PC-3 (cell line): ENCODE data around the gene GJB4. TPM values are rescaled to one million over a fixed set of nuclear protein-coding genes. Genes with fewer than 3 reads are reported as not detected.
A peak's percentile ranks its signal among the peaks of the same experiment; 100 is the strongest.
"Not testable (repeated sequence)": the region's sequence is repeated elsewhere in the genome, so short reads cannot be mapped to it uniquely, and the experiment has no call there.

Source experiments
- ATAC-seq: fragments of 200-7000 bp; cut with Tn5 transposase; 2 replicates; pipeline ENCODE4 v1.9.1; 2020; ENCODE audit warnings: mild to moderate bottlenecking, moderate library complexity
- BruUV-seq: library from RNA; stranded (reverse); fragments of 400-500 nt; replicated peaks from 2 replicates; lab custom pipeline; 2021; lab: Mats Ljungman, UMichigan
- CTCF ChIA-PET: fragments of 300-600 bp; sonication (Branson Sonifier 250); formaldehyde crosslinking; loops from one replicate; lab custom pipeline; 2022; ENCODE audit warnings: antibody characterized with exemption; lab: Charles Lee
- POLR2A ChIA-PET: fragments of 300-600 bp; sonication (Branson Sonifier 250); formaldehyde crosslinking; loops from one replicate; lab custom pipeline; 2022; ENCODE audit warnings: antibody characterized with exemption; ENCODE audit not compliant: unreplicated experiment; lab: Charles Lee
- DNase-seq: peaks from one replicate; pipeline ENCODE4 v3.0.0-alpha.2; 2015
- H2AFZ ChIP-seq: fragments of 300-600 bp; sonication (generic); 2 replicates; pipeline ENCODE4 v1.6.0; 2016; ENCODE audit warnings: antibody characterized with exemption, low read length
- H3F3A ChIP-seq: fragments of 300-600 bp; sonication (generic); one replicate; pipeline ENCODE4 v1.6.0; 2017; ENCODE audit warnings: antibody characterized with exemption, low read length, control low read depth, mild to moderate bottlenecking; ENCODE audit not compliant: unreplicated experiment
- H3K27ac ChIP-seq: fragments of 300-600 bp; sonication (generic); 2 replicates; pipeline ENCODE4 v1.5.1; 2016; ENCODE audit warnings: mild to moderate bottlenecking, low read length
- H3K27me3 ChIP-seq: fragments of 300-600 bp; sonication (generic); 2 replicates; pipeline ENCODE4 v1.6.1; 2016; ENCODE audit warnings: low read length, mixed read lengths
- H3K36me3 ChIP-seq: fragments of 300-600 bp; sonication (generic); 2 replicates; pipeline ENCODE4 v1.6.1; 2016; ENCODE audit warnings: low read depth, mixed run types, low read length, mixed read lengths
- H3K4me1 ChIP-seq: fragments of 300-600 bp; sonication (generic); 2 replicates; pipeline ENCODE4 v1.5.1; 2016; ENCODE audit warnings: low read length; ENCODE audit not compliant: insufficient read depth
- H3K4me2 ChIP-seq: fragments of 300-600 bp; sonication (generic); 2 replicates; pipeline ENCODE4 v1.6.0; 2016; ENCODE audit warnings: low read length
- H3K4me3 ChIP-seq: fragments of 300-600 bp; sonication (generic); 2 replicates; pipeline ENCODE4 v1.5.1; 2016; ENCODE audit warnings: mild to moderate bottlenecking, low read length, mixed read lengths
- H3K79me2 ChIP-seq: fragments of 300-600 bp; sonication (generic); 2 replicates; pipeline ENCODE4 v1.6.1; 2017; ENCODE audit warnings: low read length, mixed read lengths
- H3K9ac ChIP-seq: fragments of 300-600 bp; sonication (generic); 2 replicates; pipeline ENCODE4 v1.6.0; 2016; ENCODE audit warnings: mild to moderate bottlenecking, low read length
- H3K9me2 ChIP-seq: fragments of 300-600 bp; sonication (generic); replicated peaks from 2 replicates; pipeline ENCODE4 v1.6.1; 2016; ENCODE audit warnings: mixed run types, low read length, mixed read lengths
- H3K9me3 ChIP-seq: fragments of 300-600 bp; sonication (generic); 2 replicates; pipeline ENCODE4 v1.6.1; 2016; ENCODE audit warnings: low read length, mixed read lengths
- H4K20me1 ChIP-seq: fragments of 300-600 bp; sonication (generic); 2 replicates; pipeline ENCODE4 v1.6.1; 2016; ENCODE audit warnings: low read length, mixed read lengths
- CTCF ChIP-seq: fragments of 300-600 bp; sonication (generic); conservative IDR thresholded peaks from 2 replicates; pipeline ENCODE4 v1.5.1; 2017; ENCODE audit warnings: antibody characterized with exemption, low read depth, mild to moderate bottlenecking, low read length
- EZH2 ChIP-seq: fragments of 300-600 bp; sonication (generic); IDR thresholded peaks from one replicate; pipeline ENCODE4 v1.6.1; 2017; ENCODE audit warnings: antibody characterized with exemption, mild to moderate bottlenecking, low read length; ENCODE audit not compliant: unreplicated experiment
- EZH2phosphoT487 ChIP-seq: fragments of 300-600 bp; sonication (generic); IDR thresholded peaks from 2 replicates; pipeline ENCODE4 v1.6.1; 2018; ENCODE audit warnings: mild to moderate bottlenecking, antibody characterized with exemption, low read length, borderline replicate concordance
- intact Hi-C: fragments of 100-400 bp; cut with micrococcal nuclease; formaldehyde crosslinking; loops from 2 replicates; pipeline ENCODE4 v1.9.0; 2023
- total RNA-seq: library from RNA; depleted of rRNA; stranded (reverse); fragments of >200 nt; gene quantifications from 2 replicates; pipeline ENCODE4 v1.2.3, GENCODE V29; 2014

Gene GJB4
- total RNA-seq, 1 experiment from 2014 or later = not detected

- Histone ChIP-seq H3K4me1 (peaks cover 16% of the 10 kb centered on the region), H3K27ac (no peak overlapping the region), H3K9ac (no peak overlapping the region), H3K79me2 (no peaks in the 10 kb centered on the region), H3K4me3 (no peak overlapping the region), H3K4me2 (0 out of 2 replicates have a peak overlapping the region, but pooled peaks have one; percentile 2), H3K36me3 (no peaks in the 10 kb centered on the region), H2AFZ (no peak overlapping the region), H4K20me1 (no peaks in the 10 kb centered on the region), H3K9me3 (no peaks in the 10 kb centered on the region), H3K27me3 (no peaks in the 10 kb centered on the region), H3F3A (no peaks in the 10 kb centered on the region), H3K9me2 (no peaks in the 10 kb centered on the region)
- ATAC-seq (peak; percentile 72), DNase-seq (peak; percentile 23)
- intact Hi-C loops = no loop called here
- TF ChIP-seq CTCF (no peak), EZH2 (no peak), EZH2phosphoT487 (no peak)
- no TSS peak for BruUV-seq
- CTCF ChIA-PET = no interaction called here
- POLR2A ChIA-PET = no interaction called here
These were observed 9.3 kb downstream of the GJB4 start for GRCh38 chr1:34768856-34769255.

- no peak overlapping the region for H3K4me3 ChIP-seq
- H3F3A ChIP-seq = no peaks in the 10 kb centered on the region
- DNase-seq (no peak), ATAC-seq (no peak)
- peaks cover 7% of the 10 kb centered on the region for H3K4me1 ChIP-seq
- no peaks in the 10 kb centered on the region for H3K27me3 ChIP-seq
- no peak overlapping the region for H3K27ac ChIP-seq
- H3K79me2 ChIP-seq = no peaks in the 10 kb centered on the region
- no peaks in the 10 kb centered on the region for H3K36me3 ChIP-seq
- H3K9me3 ChIP-seq = no peaks in the 10 kb centered on the region
- ChIA-PET CTCF (no interaction called here), POLR2A (interaction anchor here (0.6 kb wide), 1 partner anchor 214 kb away, joined by 3 read pairs; the partner anchor contains the start of gene TMEM35B)
- no peaks in the 10 kb centered on the region for H3K9me2 ChIP-seq
- BruUV-seq = no TSS peak
- intact Hi-C loops = no loop called here
- no peaks in the 10 kb centered on the region for H4K20me1 ChIP-seq
- TF ChIP-seq EZH2phosphoT487 = no peak
- no peak for TF ChIP-seq EZH2
- no peak for TF ChIP-seq CTCF
- H2AFZ ChIP-seq = no peak overlapping the region
- no peak overlapping the region for H3K9ac ChIP-seq
- no peak overlapping the region for H3K4me2 ChIP-seq
These were observed 11.5 kb downstream of the GJB4 start for GRCh38 chr1:34770891-34771504.

- Histone ChIP-seq H4K20me1 (no peaks in the 10 kb centered on the region), H3K9ac (no peak overlapping the region), H3K9me2 (no peaks in the 10 kb centered on the region), H3K27ac (no peak overlapping the region), H3K27me3 (no peaks in the 10 kb centered on the region), H3K36me3 (no peaks in the 10 kb centered on the region), H2AFZ (no peak overlapping the region), H3K9me3 (no peaks in the 10 kb centered on the region), H3K4me3 (no peak overlapping the region), H3K4me1 (peaks cover 7% of the 10 kb centered on the region), H3K4me2 (no peak overlapping the region), H3F3A (no peaks in the 10 kb centered on the region), H3K79me2 (no peaks in the 10 kb centered on the region)
- DNase-seq = no peak
- ATAC-seq = no peak
- CTCF ChIA-PET = no interaction called here
- POLR2A ChIA-PET = interaction anchor here (0.6 kb wide), 1 partner anchor 214 kb away, joined by 3 read pairs; the partner anchor contains the start of gene TMEM35B
- no TSS peak for BruUV-seq
- intact Hi-C loops = no loop called here
- TF ChIP-seq CTCF = no peak
- TF ChIP-seq EZH2phosphoT487 = no peak
- no peak for TF ChIP-seq EZH2
These were observed 12.2 kb downstream of the GJB4 start for GRCh38 chr1:34771573-34772371.

- POLR2A ChIA-PET, H2AFZ ChIP-seq, H3K79me2 ChIP-seq, H3K9ac ChIP-seq, ATAC-seq, H3F3A ChIP-seq, H3K27ac ChIP-seq, H3K9me3 ChIP-seq, H3K4me2 ChIP-seq, BruUV-seq, H3K9me2 ChIP-seq, H3K4me3 ChIP-seq, H4K20me1 ChIP-seq, intact Hi-C loops, H3K36me3 ChIP-seq, H3K27me3 ChIP-seq, DNase-seq, CTCF ChIA-PET: not testable (repeated sequence)
- peaks cover 11% of the 10 kb centered on the region for H3K4me1 ChIP-seq
These were observed 13.6 kb downstream of the GJB4 start for GRCh38 chr1:34773114-34773513.
